ENCODE results near the gene CYSTM1.

Gene CYSTM1

DNA sequence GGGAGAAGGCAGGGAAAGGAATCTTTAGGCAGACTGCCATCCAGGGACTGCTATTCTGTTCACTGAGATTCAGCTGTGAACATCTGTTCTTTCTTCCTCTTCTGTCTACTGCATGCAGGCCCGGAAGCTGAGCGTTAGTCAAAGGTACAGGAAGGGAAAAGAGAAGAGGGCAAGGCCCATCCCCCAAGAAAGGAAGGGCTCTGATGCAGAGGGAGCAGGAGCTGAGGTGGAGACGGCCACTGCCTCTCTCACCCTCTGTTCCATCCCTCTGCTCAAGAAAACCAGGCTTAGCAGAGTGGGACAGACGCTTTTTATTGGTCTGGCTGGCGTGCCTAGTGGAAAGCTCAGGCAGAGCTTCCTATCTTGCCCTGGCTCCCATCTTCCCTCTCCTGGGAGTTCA, 70.4 kb downstream of the CYSTM1 start:
- no peak for DNase-seq (ENCODE audit: low read depth)
- no peak overlapping the region for H3K4me3 ChIP-seq (ENCODE audit: low read depth, low read length)
- TF ChIP-seq, protein P1, sequence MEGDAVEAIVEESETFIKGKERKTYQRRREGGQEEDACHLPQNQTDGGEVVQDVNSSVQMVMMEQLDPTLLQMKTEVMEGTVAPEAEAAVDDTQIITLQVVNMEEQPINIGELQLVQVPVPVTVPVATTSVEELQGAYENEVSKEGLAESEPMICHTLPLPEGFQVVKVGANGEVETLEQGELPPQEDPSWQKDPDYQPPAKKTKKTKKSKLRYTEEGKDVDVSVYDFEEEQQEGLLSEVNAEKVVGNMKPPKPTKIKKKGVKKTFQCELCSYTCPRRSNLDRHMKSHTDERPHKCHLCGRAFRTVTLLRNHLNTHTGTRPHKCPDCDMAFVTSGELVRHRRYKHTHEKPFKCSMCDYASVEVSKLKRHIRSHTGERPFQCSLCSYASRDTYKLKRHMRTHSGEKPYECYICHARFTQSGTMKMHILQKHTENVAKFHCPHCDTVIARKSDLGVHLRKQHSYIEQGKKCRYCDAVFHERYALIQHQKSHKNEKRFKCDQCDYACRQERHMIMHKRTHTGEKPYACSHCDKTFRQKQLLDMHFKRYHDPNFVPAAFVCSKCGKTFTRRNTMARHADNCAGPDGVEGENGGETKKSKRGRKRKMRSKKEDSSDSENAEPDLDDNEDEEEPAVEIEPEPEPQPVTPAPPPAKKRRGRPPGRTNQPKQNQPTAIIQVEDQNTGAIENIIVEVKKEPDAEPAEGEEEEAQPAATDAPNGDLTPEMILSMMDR (IDR thresholded peaks at IDR 0.05; ENCODE audit: control insufficient read depth, extremely low read depth, insufficient read depth): no peak

DNA sequence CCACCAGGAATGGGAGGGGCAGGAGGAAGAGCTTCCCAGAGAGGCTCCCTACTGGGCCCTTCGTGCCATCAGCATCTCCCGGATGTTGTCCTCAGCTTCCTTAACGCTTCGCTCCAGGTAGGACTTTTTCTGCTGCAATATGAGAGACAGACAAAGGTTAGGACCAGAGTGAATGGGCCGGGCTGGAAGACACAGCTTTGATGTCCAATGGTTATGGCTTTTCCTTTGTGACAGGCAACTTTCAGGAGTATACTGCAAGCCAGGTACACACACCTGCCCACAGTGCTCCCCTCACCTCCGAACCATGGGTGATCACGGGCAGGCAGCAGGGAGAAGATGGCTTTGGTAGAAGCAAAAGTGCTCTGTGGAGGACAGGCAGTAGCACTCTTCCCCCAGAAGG, 70.9 kb downstream of the CYSTM1 start:
- H3K4me3 ChIP-seq (ENCODE audit: low read depth, low read length): no peak overlapping the region
- TF ChIP-seq, protein P1 (IDR thresholded peaks at IDR 0.05; ENCODE audit: control insufficient read depth, extremely low read depth, insufficient read depth): no peak
- DNase-seq (ENCODE audit: low read depth): no peak

- H3K4me3 ChIP-seq (ENCODE audit: low read depth, low read length): no peak overlapping the region
Measured at GRCh38 chr5:140246378-140247122, 71.6 kb downstream of the CYSTM1 start.

DNA sequence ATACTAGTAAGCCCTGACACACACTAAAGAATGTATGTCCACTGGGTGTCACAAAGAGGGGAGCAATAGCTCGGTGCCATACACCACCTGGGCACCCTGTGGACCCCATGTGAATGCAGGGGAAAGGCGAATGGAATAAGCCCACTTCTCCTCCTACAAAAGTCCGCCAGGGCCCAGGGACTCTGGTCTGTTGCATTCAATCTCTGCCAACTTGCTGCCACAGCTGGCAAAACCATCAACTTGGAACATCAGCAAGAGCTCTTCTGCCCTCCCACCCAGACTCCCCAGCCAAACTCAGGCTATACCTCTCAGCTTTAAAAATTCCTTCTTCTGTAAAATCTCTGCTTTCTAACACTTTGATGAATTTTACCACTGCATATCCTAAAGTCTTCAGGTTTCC, 73.4 kb downstream of the CYSTM1 start:
- no peak for DNase-seq (ENCODE audit: low read depth)
- TF ChIP-seq, protein P1 (IDR thresholded peaks at IDR 0.05; ENCODE audit: control insufficient read depth, extremely low read depth, insufficient read depth): no peak
- no peak overlapping the region for H3K4me3 ChIP-seq (ENCODE audit: low read depth, low read length)

More at GRCh38 chr5:140246378-140247122, 71.6 kb downstream of the CYSTM1 start:
- DNase-seq (ENCODE audit: low read depth): no peak
- TF ChIP-seq, protein P1 (IDR thresholded peaks at IDR 0.05; ENCODE audit: control insufficient read depth, extremely low read depth, insufficient read depth): no peak

- TF ChIP-seq, protein P1 (IDR thresholded peaks at IDR 0.05; ENCODE audit: control insufficient read depth, extremely low read depth, insufficient read depth): no peak
- no peak for DNase-seq (ENCODE audit: low read depth)
- H3K4me3 ChIP-seq (ENCODE audit: low read depth, low read length): no peak overlapping the region
Measured at GRCh38 chr5:140249536-140249935, 74.5 kb downstream of the CYSTM1 start.

GRCh38 chr5:140250386-140250785, 75.4 kb downstream of the CYSTM1 start:
- DNase-seq (ENCODE audit: low read depth): no peak
- TF ChIP-seq, protein P1 (IDR thresholded peaks at IDR 0.05; ENCODE audit: control insufficient read depth, extremely low read depth, insufficient read depth): no peak
- no peak overlapping the region for H3K4me3 ChIP-seq (ENCODE audit: low read depth, low read length)

DNA sequence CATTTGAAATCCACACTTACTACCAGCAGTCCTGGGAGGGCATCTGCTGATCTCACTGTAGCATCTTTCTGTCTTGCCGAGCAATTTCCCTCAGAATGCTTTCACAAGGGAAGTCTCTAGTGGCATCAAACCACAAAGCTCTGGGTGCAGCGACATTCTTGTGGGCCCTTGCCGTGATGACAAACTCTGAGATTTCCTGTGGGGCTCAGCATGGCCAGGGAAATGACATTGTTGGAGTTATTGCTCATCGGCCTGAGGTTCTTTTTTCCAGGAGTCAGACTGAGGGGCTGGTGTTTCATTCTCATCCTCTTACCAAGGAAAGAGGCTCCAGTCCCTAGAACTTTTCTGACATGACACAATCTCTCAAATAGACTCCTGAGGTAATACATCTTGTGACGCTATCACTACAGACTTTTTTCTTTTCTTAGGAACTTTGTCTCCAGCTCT, 76.6 kb downstream of the CYSTM1 start:
- no peak for DNase-seq (ENCODE audit: low read depth)
- no peak overlapping the region for H3K4me3 ChIP-seq (ENCODE audit: low read depth, low read length)
- TF ChIP-seq, protein P1 (IDR thresholded peaks at IDR 0.05; ENCODE audit: control insufficient read depth, extremely low read depth, insufficient read depth): no peak

All from LNCaP clone FGC (cell line).